Urinary bladder (tissue), 4 donors: Measurements from ENCODE around the gene RACGAP1. TPM values are rescaled to one million over a fixed set of nuclear protein-coding genes. Genes with fewer than 3 reads are reported as not detected.
A peak's percentile ranks its signal among the peaks of the same experiment; 100 is the strongest.
"Not testable (repeated sequence)": the region's sequence is repeated elsewhere in the genome, so short reads cannot be mapped to it uniquely, and the experiment has no call there.

ENCODE experiments used
- DNase-seq: peaks from one replicate; pipeline ENCODE4 v3.0.0-alpha.2; 2015; ENCODE audit errors: extremely low spot score
- H3K27ac ChIP-seq: one replicate; pipeline ENCODE4 v1.5.1; 2013; ENCODE audit warnings: low read depth, mild to moderate bottlenecking, moderate library complexity
- H3K36me3 ChIP-seq: one replicate; pipeline ENCODE4 v1.6.1; 2013; ENCODE audit warnings: mild to moderate bottlenecking, moderate library complexity; ENCODE audit not compliant: insufficient read depth
- H3K4me1 ChIP-seq: one replicate; pipeline ENCODE4 v1.6.1; 2013; ENCODE audit warnings: mild to moderate bottlenecking, moderate library complexity; ENCODE audit not compliant: insufficient read depth
- H3K4me3 ChIP-seq: one replicate; pipeline ENCODE4 v1.5.1; 2013; ENCODE audit warnings: low read depth, low read length
- WGBS: extraction: QIAGEN DNeasy Blood & Tissue Kit; methylation state at CpG from one replicate; pipeline ENCODE4 v1.1.7; 2013; 5-methylcytosine and 5-hydroxymethylcytosine counted together
- polyA plus RNA-seq: library from polyadenylated mRNA; stranded (reverse); fragments of 200-250 nt; gene quantifications from one replicate; pipeline ENCODE4 v1.2.3, GENCODE V29; 2013
- total RNA-seq: library from RNA; depleted of rRNA; stranded (reverse); fragments of >200 nt; gene quantifications from one replicate; pipeline ENCODE4 v1.2.3, GENCODE V29; 2014
- donor health status: healthy with polysubstance abuse.
- donor health status: healthy.

Gene RACGAP1
- total and polyA plus RNA-seq, 2 donors: 10.6 to 40.0 TPM

GRCh38 chr12:50032854-50033581 lies 7.7 kb upstream of the RACGAP1 start:
- H3K27ac ChIP-seq: no peak overlapping the region
- H3K4me3 ChIP-seq: no peak overlapping the region
- 12% methylated on average over 37 of the region's 37 CpGs for WGBS
- no peaks in the 10 kb centered on the region for H3K4me1 ChIP-seq
- H3K36me3 ChIP-seq: no peaks in the 10 kb centered on the region
- no peak for DNase-seq

GRCh38 chr12:50032515-50032853 lies 7.2 kb upstream of the RACGAP1 start:
- no peak for DNase-seq
- WGBS: 19% methylated on average over 21 of the region's 21 CpGs
- Histone ChIP-seq H3K36me3 (no peaks in the 10 kb centered on the region), H3K4me3 (no peak overlapping the region), H3K4me1 (no peaks in the 10 kb centered on the region), H3K27ac (no peak overlapping the region)

- not testable (repeated sequence) for H3K27ac ChIP-seq, H3K4me1 ChIP-seq
- 89% methylated on average over 9 of the region's 9 CpGs for WGBS
Observed at GRCh38 chr12:50030449-50030848, 5.2 kb upstream of the RACGAP1 start.

GRCh38 chr12:50026691-50027090 lies 1.4 kb upstream of the RACGAP1 start:
- Histone ChIP-seq H3K4me3 (no peak overlapping the region), H3K36me3 (no peaks in the 10 kb centered on the region), H3K27ac (no peak overlapping the region), H3K4me1 (no peaks in the 10 kb centered on the region)
- WGBS: 93% methylated on average over 3 of the region's 3 CpGs
- no peak for DNase-seq

More at GRCh38 chr12:50030449-50030848, 5.2 kb upstream of the RACGAP1 start:
- not testable (repeated sequence) for DNase-seq, H3K4me3 ChIP-seq, H3K36me3 ChIP-seq

- H3K4me1 ChIP-seq: no peaks in the 10 kb centered on the region
- WGBS: 2% methylated on average over 16 of the region's 16 CpGs
- no peak overlapping the region for H3K27ac ChIP-seq
- DNase-seq: no peak
- no peaks in the 10 kb centered on the region for H3K36me3 ChIP-seq
- H3K4me3 ChIP-seq: peak overlapping the region; percentile 68
Observed at GRCh38 chr12:50024805-50025186, 498 bp downstream of the RACGAP1 start.

GRCh38 chr12:50024227-50024626 lies 1.1 kb downstream of the RACGAP1 start:
- H3K4me3 ChIP-seq: no peak overlapping the region
- H3K4me1 ChIP-seq: no peaks in the 10 kb centered on the region
- 73% methylated on average over 8 of the region's 8 CpGs for WGBS
- no peaks in the 10 kb centered on the region for H3K36me3 ChIP-seq
- H3K27ac ChIP-seq: no peak overlapping the region
- DNase-seq: no peak

GRCh38 chr12:50022903-50023302 lies 2.4 kb downstream of the RACGAP1 start:
- 96% methylated on average over 1 of the region's 1 CpG for WGBS

GRCh38 chr12:50021031-50021430 lies 4.3 kb downstream of the RACGAP1 start:
- Histone ChIP-seq H3K4me1 (no peaks in the 10 kb centered on the region), H3K27ac (no peak overlapping the region), H3K36me3 (no peaks in the 10 kb centered on the region), H3K4me3 (no peak overlapping the region)
- no peak for DNase-seq
- WGBS: 36% methylated on average over 4 of the region's 4 CpGs

More at GRCh38 chr12:50022903-50023302, 2.4 kb downstream of the RACGAP1 start:
- no peak for DNase-seq
- no peaks in the 10 kb centered on the region for H3K4me1 ChIP-seq
- no peak overlapping the region for H3K27ac ChIP-seq
- H3K4me3 ChIP-seq: no peak overlapping the region
- no peaks in the 10 kb centered on the region for H3K36me3 ChIP-seq

GRCh38 chr12:50019524-50019923 lies 5.8 kb downstream of the RACGAP1 start:
- WGBS: 78% methylated on average over 2 of the region's 2 CpGs
- Histone ChIP-seq H3K4me3 (no peak overlapping the region), H3K27ac (no peak overlapping the region)

GRCh38 chr12:50018968-50019367 lies 6.3 kb downstream of the RACGAP1 start:
- no peak for DNase-seq
- Histone ChIP-seq H3K4me1 (no peaks in the 10 kb centered on the region), H3K4me3 (no peak overlapping the region), H3K27ac (no peak overlapping the region), H3K36me3 (no peaks in the 10 kb centered on the region)
- WGBS: 96% methylated on average over 2 of the region's 2 CpGs

More at GRCh38 chr12:50019524-50019923, 5.8 kb downstream of the RACGAP1 start:
- Histone ChIP-seq H3K36me3 (no peaks in the 10 kb centered on the region), H3K4me1 (no peaks in the 10 kb centered on the region)
- DNase-seq: no peak

GRCh38 chr12:50018154-50018553 lies 7.1 kb downstream of the RACGAP1 start:
- Histone ChIP-seq H3K4me3 (no peak overlapping the region), H3K4me1 (no peaks in the 10 kb centered on the region), H3K27ac (no peak overlapping the region), H3K36me3 (no peaks in the 10 kb centered on the region)
- WGBS: 23% methylated on average over 3 of the region's 3 CpGs
- no peak for DNase-seq

- Histone ChIP-seq H3K27ac (peak overlapping the region; percentile 38), H3K4me1 (no peaks in the 10 kb centered on the region), H3K4me3 (no peak overlapping the region), H3K36me3 (no peaks in the 10 kb centered on the region)
- 54% methylated on average over 6 of the region's 6 CpGs for WGBS
- no peak for DNase-seq
Observed at GRCh38 chr12:50017641-50018040, 7.7 kb downstream of the RACGAP1 start.

- no peaks in the 10 kb centered on the region for H3K4me1 ChIP-seq
- no peaks in the 10 kb centered on the region for H3K36me3 ChIP-seq
- 39% methylated on average over 10 of the region's 10 CpGs for WGBS
- no peak overlapping the region for H3K4me3 ChIP-seq
- DNase-seq: peak; percentile 40
- H3K27ac ChIP-seq: peak overlapping the region; percentile 23
Observed at GRCh38 chr12:50016501-50017475, 8.5 kb downstream of the RACGAP1 start.

- Histone ChIP-seq H3K4me1 (no peaks in the 10 kb centered on the region), H3K4me3 (no peak overlapping the region), H3K27ac (no peak overlapping the region), H3K36me3 (no peaks in the 10 kb centered on the region)
- DNase-seq: no peak
- 99% methylated on average over 3 of the region's 3 CpGs for WGBS
Observed at GRCh38 chr12:50014342-50014741, 11.0 kb downstream of the RACGAP1 start.
